GM12873 (cell line): ENCODE measurements around the gene MAPK1.

ENCODE experiments used
- TF ChIP-seq, protein P1 (sequence below): IDR thresholded peaks from 2 replicates; pipeline ENCODE4 v1.5.1; 2012; ENCODE audit warnings: low read depth, mild to moderate bottlenecking, moderate library complexity, low read length, control low read depth; ENCODE audit not compliant: insufficient read depth; ENCODE audit errors: missing control alignments

Gene MAPK1

DNA sequence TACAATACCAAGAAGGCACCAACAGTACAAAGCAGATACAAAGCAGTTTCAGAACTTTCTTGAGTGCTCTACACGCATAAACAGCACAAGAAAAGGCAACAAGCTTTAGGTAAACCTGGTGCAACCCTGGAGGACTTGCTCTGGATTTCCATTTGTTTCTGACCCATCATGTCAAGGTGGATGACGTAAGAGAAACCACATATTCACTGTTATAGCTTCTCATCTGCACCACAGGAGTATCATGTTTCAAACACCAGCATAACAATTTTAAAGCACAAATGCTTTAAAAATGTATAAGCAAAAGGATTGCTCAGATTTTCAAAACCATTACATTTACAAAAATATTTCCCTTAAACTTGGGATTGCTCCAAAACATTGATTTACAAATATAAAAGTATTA is 106.8 kb downstream of the MAPK1 start:
- TF ChIP-seq, protein P1, sequence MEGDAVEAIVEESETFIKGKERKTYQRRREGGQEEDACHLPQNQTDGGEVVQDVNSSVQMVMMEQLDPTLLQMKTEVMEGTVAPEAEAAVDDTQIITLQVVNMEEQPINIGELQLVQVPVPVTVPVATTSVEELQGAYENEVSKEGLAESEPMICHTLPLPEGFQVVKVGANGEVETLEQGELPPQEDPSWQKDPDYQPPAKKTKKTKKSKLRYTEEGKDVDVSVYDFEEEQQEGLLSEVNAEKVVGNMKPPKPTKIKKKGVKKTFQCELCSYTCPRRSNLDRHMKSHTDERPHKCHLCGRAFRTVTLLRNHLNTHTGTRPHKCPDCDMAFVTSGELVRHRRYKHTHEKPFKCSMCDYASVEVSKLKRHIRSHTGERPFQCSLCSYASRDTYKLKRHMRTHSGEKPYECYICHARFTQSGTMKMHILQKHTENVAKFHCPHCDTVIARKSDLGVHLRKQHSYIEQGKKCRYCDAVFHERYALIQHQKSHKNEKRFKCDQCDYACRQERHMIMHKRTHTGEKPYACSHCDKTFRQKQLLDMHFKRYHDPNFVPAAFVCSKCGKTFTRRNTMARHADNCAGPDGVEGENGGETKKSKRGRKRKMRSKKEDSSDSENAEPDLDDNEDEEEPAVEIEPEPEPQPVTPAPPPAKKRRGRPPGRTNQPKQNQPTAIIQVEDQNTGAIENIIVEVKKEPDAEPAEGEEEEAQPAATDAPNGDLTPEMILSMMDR = no peak

DNA sequence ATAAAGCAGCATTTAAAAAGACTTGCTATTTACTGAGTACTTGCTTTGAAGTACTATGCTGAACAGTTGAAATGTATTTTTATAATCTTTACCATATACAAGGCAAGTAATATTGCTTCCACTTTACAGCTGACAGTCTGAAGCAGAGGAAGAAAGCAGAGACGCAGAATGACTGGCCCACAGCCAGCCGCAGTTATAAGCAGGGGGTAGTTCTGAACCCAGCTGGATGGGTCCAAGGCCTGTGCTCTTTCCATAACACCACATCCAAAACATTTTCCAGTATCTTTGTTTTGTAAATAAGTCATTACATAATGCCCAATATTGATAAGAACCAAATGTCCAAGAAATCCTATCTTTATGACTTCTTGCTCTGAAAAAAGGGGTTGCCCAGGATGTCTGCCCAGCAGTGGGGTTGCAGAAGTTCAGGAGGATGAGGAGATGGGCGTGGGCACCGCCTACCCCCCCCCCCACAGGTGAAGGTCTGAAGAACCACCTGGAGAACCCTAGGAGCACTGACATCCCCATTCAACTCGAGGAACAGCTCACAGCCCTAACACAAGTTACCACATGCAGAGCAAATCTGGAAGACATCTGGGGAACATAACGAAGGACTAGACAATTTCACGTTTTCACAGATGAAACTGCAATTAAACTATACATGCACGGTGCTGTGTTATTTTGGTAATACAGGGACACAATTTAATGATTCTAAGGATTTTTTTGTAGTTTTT is 107.6 kb downstream of the MAPK1 start:
- TF ChIP-seq, protein P1 = no peak

DNA sequence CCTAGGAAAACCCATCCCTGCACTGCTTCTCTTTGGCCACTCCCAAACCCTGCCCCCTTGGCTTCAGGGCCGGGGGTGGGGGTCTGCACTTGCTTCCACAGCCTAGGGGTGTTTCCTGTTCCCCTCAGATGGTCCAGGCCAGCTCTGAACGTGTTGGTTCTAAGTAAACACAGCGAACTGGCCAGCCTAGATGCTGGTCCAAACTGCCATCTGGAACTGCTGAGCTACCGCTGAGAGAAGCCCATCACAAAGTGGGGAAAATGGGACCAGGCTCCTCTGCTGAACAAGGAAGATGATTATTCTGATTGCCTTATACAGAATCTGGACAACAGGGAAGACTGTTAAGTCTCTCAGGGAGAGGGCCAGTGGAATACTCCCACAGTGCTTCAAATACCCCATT is 108.4 kb downstream of the MAPK1 start:
- TF ChIP-seq, protein P1 = no peak

DNA sequence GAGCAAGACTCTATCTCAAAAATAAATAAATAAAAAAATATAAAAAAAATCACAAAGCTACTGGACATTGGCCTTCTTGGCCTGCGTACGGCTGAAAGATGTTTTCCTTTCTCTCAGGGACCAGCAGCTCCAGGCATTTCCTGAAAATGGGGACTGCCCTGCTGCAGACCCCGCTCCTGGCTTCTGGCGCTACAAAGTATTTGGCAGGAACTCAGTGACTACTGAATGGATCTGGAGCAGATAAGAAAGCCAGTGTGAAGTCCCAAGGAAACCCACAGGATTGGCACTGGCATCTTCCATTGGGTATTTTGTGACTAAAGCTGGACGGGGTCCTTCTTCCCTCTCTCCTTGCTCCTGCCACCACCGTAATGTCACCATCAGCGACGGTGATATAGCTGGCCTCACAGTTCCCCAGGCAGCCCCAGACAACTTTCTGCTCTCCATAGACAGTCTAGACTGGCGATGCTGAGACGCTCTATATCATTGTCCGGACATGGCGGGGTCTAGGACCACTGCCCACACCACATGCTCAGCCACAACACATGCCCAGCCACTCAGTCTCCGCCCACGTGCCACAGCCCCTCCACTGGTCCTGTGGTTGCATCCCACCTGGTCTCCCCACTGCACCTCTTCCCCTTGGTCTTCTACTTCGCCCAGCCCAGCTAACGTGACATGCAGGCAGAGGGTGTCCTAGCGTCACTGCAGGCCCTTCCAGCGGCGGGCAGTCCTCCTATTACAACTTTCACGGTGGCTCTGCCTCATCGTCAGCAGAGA is 109.2 kb downstream of the MAPK1 start:
- TF ChIP-seq, protein P1 = no peak

DNA sequence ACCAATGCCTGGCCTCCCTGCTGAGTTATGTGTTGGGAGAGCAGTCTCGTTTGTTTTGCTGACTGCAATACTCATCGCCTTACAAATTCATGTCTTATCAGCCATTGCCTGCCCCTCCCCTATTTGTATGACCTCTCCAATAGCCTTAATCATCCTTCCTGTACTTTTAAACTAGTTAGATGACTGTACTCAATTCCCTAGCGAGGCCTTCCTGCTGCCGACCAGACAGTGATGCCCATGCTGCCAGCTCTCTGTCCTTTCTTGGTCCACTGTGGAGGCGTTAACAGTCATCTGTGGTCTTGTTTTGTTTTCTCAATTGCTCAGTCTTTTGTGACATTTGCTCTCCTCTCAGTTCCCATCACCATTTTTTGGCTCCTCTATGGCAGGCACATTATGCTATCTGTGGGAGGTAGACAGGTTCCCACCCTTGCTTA is 111.6 kb downstream of the MAPK1 start:
- TF ChIP-seq, protein P1 = no peak

DNA sequence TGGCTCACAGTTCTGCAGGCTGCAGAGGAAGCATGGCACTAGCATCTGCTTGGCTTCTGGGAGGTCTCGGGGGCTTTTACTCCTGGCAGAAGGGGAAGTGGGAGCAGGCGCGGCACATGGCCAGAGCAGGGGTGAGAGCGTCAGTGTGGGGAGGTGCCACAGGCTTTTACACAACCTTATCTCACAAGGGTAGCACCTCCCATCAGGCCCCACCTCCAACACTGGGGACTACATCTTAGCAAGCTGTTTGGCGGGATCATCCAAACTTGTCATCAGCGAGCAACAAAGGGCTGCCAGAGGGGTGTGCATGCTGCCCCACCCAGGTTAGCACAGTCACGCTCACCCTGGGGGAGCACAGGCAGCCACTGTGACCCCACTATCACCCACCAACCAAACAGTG is 112.9 kb downstream of the MAPK1 start:
- TF ChIP-seq, protein P1 = no peak

DNA sequence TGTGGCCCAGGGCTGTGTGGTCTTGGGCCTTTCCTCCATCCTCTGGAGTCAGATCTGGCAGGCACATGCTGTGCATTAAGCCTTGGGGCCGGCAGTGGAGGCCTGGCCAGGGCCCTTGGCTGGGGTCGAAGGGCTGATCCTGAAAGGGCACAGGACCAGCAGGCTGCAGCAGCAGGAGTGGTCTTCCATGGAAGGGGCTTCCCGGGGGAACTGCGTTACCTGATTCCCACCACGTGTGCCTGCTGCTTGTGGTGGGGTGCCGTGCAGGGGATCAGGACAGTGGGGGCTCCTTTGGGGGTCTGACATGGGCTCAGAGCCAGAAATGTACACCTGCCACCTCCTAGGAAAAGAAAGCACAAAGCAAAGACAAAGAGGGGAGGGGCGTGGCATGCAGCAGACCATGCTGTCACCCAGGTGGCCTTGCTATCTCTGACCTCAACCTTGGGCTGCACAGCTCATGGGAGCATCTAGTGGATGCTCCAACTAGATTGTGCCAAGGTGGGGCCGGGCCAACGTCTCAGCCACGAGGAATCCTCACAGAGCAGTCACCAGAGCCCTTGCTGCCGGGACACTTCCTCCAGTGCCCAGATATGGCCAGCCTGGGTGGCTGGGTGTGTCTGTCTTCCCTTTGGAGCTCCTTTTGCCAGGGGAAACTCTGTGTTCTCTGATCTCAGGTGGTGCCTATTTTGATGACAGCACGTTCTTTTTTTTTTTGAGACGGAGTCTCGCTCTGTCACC is 113.9 kb downstream of the MAPK1 start:
- TF ChIP-seq, protein P1 = no peak
